ENCODE measurements around the gene RBMS2.

DNA sequence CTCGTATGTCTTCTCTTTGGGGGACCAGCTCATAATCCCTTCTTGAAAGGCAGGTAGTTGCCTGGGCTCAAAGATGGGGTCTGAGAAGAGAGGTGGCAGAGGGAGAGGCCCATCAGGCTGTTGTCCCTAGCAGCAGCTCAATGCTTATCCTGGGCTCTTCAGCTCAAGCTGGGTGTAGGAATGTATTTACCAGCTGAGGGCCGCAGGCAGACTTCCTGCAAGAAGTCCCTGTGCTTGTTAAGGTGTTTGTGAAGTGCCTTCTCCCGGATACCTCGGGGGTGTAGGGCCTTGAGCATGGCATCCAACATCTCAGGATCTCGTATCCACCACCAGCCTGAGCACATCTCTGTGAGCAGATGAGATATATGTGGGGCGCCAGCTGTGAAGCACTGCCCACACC, 79.1 kb downstream of the RBMS2 start:
- TF ChIP-seq, protein P1, sequence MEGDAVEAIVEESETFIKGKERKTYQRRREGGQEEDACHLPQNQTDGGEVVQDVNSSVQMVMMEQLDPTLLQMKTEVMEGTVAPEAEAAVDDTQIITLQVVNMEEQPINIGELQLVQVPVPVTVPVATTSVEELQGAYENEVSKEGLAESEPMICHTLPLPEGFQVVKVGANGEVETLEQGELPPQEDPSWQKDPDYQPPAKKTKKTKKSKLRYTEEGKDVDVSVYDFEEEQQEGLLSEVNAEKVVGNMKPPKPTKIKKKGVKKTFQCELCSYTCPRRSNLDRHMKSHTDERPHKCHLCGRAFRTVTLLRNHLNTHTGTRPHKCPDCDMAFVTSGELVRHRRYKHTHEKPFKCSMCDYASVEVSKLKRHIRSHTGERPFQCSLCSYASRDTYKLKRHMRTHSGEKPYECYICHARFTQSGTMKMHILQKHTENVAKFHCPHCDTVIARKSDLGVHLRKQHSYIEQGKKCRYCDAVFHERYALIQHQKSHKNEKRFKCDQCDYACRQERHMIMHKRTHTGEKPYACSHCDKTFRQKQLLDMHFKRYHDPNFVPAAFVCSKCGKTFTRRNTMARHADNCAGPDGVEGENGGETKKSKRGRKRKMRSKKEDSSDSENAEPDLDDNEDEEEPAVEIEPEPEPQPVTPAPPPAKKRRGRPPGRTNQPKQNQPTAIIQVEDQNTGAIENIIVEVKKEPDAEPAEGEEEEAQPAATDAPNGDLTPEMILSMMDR (IDR thresholded peaks at IDR 0.05; ENCODE audit: insufficient read depth, low read depth, low read length) = no peak
- TF ChIP-seq EZH2 (IDR thresholded peaks at IDR 0.05; ENCODE audit: insufficient read depth, low read length) = no peak

Data from astrocyte (in vitro differentiated cells and primary cell).